ENCODE results near the gene SLC25A23. TPM values are rescaled to one million over a fixed set of nuclear protein-coding genes. Genes with fewer than 3 reads are reported as not detected.

Gene SLC25A23
- total RNA-seq, 1 experiment from 2014 or later: 14.5 TPM

DNA sequence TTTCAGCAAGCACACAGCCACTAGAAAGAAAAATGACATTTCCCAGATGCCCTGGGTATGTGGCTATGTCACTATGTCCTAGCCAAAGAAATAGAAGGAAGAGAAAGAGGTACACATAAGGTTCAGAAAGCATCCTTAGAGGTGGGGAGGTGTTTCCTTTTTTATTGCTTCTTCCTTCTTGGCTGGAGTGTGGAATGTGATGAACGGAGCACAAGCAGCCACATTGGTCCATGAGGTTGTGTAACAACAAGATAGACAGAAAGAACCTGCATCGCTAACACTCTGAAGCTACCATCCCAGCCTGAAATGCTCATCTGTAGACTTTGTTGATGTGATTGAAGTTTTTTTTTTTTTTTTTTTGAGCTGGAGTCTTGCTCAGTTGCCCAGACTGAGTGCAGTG is 6.7 kb downstream of the SLC25A23 start:
- CTCF ChIA-PET: interaction anchor here (0.6 kb wide), 1 partner anchor 25 kb away, joined by 3 read pairs; no protein-coding TSS in a partner anchor
- no peak overlapping the region for H3K27ac Mint-ChIP-seq (ENCODE audit: low read depth, unreplicated experiment)
- POLR2A ChIA-PET: no interaction called here

DNA sequence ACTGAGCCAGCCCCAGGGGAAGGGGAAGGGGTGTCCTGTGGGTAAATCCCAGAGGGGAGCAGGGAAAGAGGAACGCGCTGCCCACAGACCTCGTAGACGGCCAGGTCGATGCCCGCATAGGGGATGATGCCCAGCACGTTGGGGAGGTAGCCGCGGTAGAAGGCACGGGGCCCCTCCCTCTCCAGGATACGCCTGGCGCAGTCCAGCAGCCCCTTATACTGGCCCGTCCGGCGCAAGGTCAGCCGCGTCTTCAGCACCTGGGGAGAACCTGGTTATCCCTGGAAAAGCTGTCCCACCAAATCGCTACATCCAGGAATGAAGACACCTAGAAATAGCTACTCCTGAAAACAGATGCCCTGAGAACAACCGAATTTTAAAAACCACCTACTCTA is 7.4 kb downstream of the SLC25A23 start:
- H3K4me3 Mint-ChIP-seq (ENCODE audit: unreplicated experiment): no peak overlapping the region
- CTCF ChIA-PET: no interaction called here
- H3K36me3 Mint-ChIP-seq (ENCODE audit: insufficient read depth, unreplicated experiment): peaks cover 32% of the 10 kb centered on the region
- no peak for DNase-seq (ENCODE audit: unreplicated experiment)
- H3K27me3 Mint-ChIP-seq (ENCODE audit: insufficient read depth, unreplicated experiment): no peaks in the 10 kb centered on the region
- no peaks in the 10 kb centered on the region for H3K4me1 Mint-ChIP-seq (ENCODE audit: insufficient read depth, unreplicated experiment)
- POLR2A ChIA-PET: no interaction called here
- no TSS peak for BruUV-seq (replicated peaks)
- no peak overlapping the region for H3K27ac Mint-ChIP-seq (ENCODE audit: low read depth, unreplicated experiment)
- intact Hi-C loops (cut with micrococcal nuclease): no loop called here
- H3K9me3 Mint-ChIP-seq (ENCODE audit: unreplicated experiment): no peaks in the 10 kb centered on the region
- TF ChIP-seq CTCF (IDR thresholded peaks at IDR 0.05; ENCODE audit: unreplicated experiment): no peak

More for the DNA sequence above, 6.7 kb downstream of the SLC25A23 start:
- Mint-ChIP-seq H3K36me3 (ENCODE audit: insufficient read depth, unreplicated experiment) (peaks cover 32% of the 10 kb centered on the region), H3K4me3 (ENCODE audit: unreplicated experiment) (no peak overlapping the region), H3K4me1 (ENCODE audit: insufficient read depth, unreplicated experiment) (no peaks in the 10 kb centered on the region), H3K27me3 (ENCODE audit: insufficient read depth, unreplicated experiment) (no peaks in the 10 kb centered on the region), H3K9me3 (ENCODE audit: unreplicated experiment) (no peaks in the 10 kb centered on the region)
- no peak for DNase-seq (ENCODE audit: unreplicated experiment)
- no TSS peak for BruUV-seq (replicated peaks)
- TF ChIP-seq CTCF (IDR thresholded peaks at IDR 0.05; ENCODE audit: unreplicated experiment): no peak
- intact Hi-C loops (cut with micrococcal nuclease): no loop called here

GRCh38 chr19:6451583-6452222 is 7.9 kb downstream of the SLC25A23 start:
- peaks cover under 1% of the 10 kb centered on the region for H3K9me3 Mint-ChIP-seq (ENCODE audit: unreplicated experiment)
- H3K36me3 Mint-ChIP-seq (ENCODE audit: insufficient read depth, unreplicated experiment): peaks cover 32% of the 10 kb centered on the region
- intact Hi-C loops (cut with micrococcal nuclease): no loop called here
- H3K4me3 Mint-ChIP-seq (ENCODE audit: unreplicated experiment): no peak overlapping the region
- H3K27me3 Mint-ChIP-seq (ENCODE audit: insufficient read depth, unreplicated experiment): no peaks in the 10 kb centered on the region
- CTCF ChIA-PET: no interaction called here
- POLR2A ChIA-PET: no interaction called here
- no peak for DNase-seq (ENCODE audit: unreplicated experiment)
- TF ChIP-seq CTCF (IDR thresholded peaks at IDR 0.05; ENCODE audit: unreplicated experiment): no peak
- no peak overlapping the region for H3K27ac Mint-ChIP-seq (ENCODE audit: low read depth, unreplicated experiment)
- no peaks in the 10 kb centered on the region for H3K4me1 Mint-ChIP-seq (ENCODE audit: insufficient read depth, unreplicated experiment)
- BruUV-seq (replicated peaks): no TSS peak

DNA sequence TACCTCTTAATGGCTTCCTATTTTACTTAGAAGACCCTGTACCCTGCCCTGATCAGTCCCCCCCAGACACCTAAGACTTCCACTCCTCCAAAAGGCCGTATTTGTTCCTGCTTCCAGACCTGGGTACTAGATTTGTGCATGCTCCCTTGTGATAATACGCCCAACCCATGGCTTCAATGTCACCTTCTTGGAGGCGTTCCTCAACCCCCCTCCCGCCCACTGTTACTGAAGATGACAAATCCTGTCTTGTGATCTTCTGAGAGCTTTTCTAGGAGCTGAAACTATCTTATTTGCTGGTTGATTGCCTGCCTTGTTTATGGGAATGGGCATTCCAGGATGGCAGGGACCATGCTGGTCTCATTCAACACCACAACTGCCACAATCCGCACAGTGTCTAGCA is 9.4 kb downstream of the SLC25A23 start:
- Mint-ChIP-seq H3K9me3 (ENCODE audit: unreplicated experiment) (peaks cover 5% of the 10 kb centered on the region), H3K4me3 (ENCODE audit: unreplicated experiment) (no peak overlapping the region), H3K36me3 (ENCODE audit: insufficient read depth, unreplicated experiment) (peaks cover 27% of the 10 kb centered on the region), H3K27ac (ENCODE audit: low read depth, unreplicated experiment) (no peak overlapping the region), H3K4me1 (ENCODE audit: insufficient read depth, unreplicated experiment) (no peaks in the 10 kb centered on the region), H3K27me3 (ENCODE audit: insufficient read depth, unreplicated experiment) (no peaks in the 10 kb centered on the region)
- BruUV-seq (replicated peaks): no TSS peak
- POLR2A ChIA-PET: no interaction called here
- TF ChIP-seq CTCF (IDR thresholded peaks at IDR 0.05; ENCODE audit: unreplicated experiment): no peak
- intact Hi-C loops (cut with micrococcal nuclease): no loop called here
- DNase-seq (ENCODE audit: unreplicated experiment): no peak
- CTCF ChIA-PET: no interaction called here

Data from MCF 10A (cell line).